ENCODE data around the gene PHKA1. TPM values are rescaled to one million over a fixed set of nuclear protein-coding genes. Genes with fewer than 3 reads are reported as not detected.

PHKA1 gene
- total and polyA plus RNA-seq, 2 experiments from 2014 or later = 2.7 to 6.7 TPM

- H3K4me3 ChIP-seq = no peak overlapping the region
- H2AFZ ChIP-seq = no peak overlapping the region
- no peaks in the 10 kb centered on the region for H3K27me3 ChIP-seq
- H3K79me2 ChIP-seq = no peaks in the 10 kb centered on the region
- no peaks in the 10 kb centered on the region for H4K20me1 ChIP-seq (ENCODE audit: insufficient read depth, poor library complexity, severe bottlenecking)
- no peak for DNase-seq (ENCODE audit: low spot score)
- H3K9me2 ChIP-seq (replicated peaks; ENCODE audit: insufficient read depth) = no peaks in the 10 kb centered on the region
- no peaks in the 10 kb centered on the region for H3K9me3 ChIP-seq (ENCODE audit: low read depth)
- H3K4me2 ChIP-seq = no peak overlapping the region
- TF ChIP-seq EZH2 (IDR thresholded peaks at IDR 0.05; ENCODE audit: borderline replicate concordance) = no peak
- TF ChIP-seq CTCF (IDR thresholded peaks at IDR 0.05; ENCODE audit: poor library complexity) = no peak
- TF ChIP-seq EZH2phosphoT487 (IDR thresholded peaks at IDR 0.05; ENCODE audit: low read depth, severe bottlenecking, unreplicated experiment) = no peak
- no peak overlapping the region for H3K27ac ChIP-seq
- H3K36me3 ChIP-seq (replicated peaks; ENCODE audit: insufficient read depth, low read depth) = no peaks in the 10 kb centered on the region
- no peaks in the 10 kb centered on the region for H3K4me1 ChIP-seq (ENCODE audit: insufficient read depth)
- 70% methylated on average over 4 of the region's 4 CpGs for WGBS (ENCODE audit: low lambda C conversion rate, missing lambda C conversion rate)
Measured at GRCh38 chrX:72685810-72686456, 28.2 kb downstream of the PHKA1 start.

- 83% methylated on average over 1 of the region's 1 CpG for WGBS (ENCODE audit: low lambda C conversion rate, missing lambda C conversion rate)
- Histone ChIP-seq H3K27me3 (no peaks in the 10 kb centered on the region), H3K4me1 (ENCODE audit: insufficient read depth) (no peaks in the 10 kb centered on the region)
Measured at GRCh38 chrX:72685018-72685417, 29.1 kb downstream of the PHKA1 start.

GRCh38 chrX:72683631-72684030, 30.5 kb downstream of the PHKA1 start:
- no peaks in the 10 kb centered on the region for H3K9me2 ChIP-seq (replicated peaks; ENCODE audit: insufficient read depth)
- H3K9me3 ChIP-seq (ENCODE audit: low read depth) = no peaks in the 10 kb centered on the region
- no peaks in the 10 kb centered on the region for H3K4me1 ChIP-seq (ENCODE audit: insufficient read depth)
- no peak overlapping the region for H3K27ac ChIP-seq
- no peak for DNase-seq (ENCODE audit: low spot score)
- H3K4me2 ChIP-seq = no peak overlapping the region
- no peaks in the 10 kb centered on the region for H3K79me2 ChIP-seq
- no peaks in the 10 kb centered on the region for H3K27me3 ChIP-seq
- no peak overlapping the region for H3K4me3 ChIP-seq
- no peaks in the 10 kb centered on the region for H4K20me1 ChIP-seq (ENCODE audit: insufficient read depth, poor library complexity, severe bottlenecking)
- no peak for TF ChIP-seq EZH2phosphoT487 (IDR thresholded peaks at IDR 0.05; ENCODE audit: low read depth, severe bottlenecking, unreplicated experiment)
- no peak for TF ChIP-seq CTCF (IDR thresholded peaks at IDR 0.05; ENCODE audit: poor library complexity)
- no peak for TF ChIP-seq EZH2 (IDR thresholded peaks at IDR 0.05; ENCODE audit: borderline replicate concordance)
- 83% methylated on average over 1 of the region's 1 CpG for WGBS (ENCODE audit: low lambda C conversion rate, missing lambda C conversion rate)
- no peaks in the 10 kb centered on the region for H3K36me3 ChIP-seq (replicated peaks; ENCODE audit: insufficient read depth, low read depth)
- H2AFZ ChIP-seq = no peak overlapping the region

More at GRCh38 chrX:72685018-72685417, 29.1 kb downstream of the PHKA1 start:
- no peaks in the 10 kb centered on the region for H3K9me2 ChIP-seq (replicated peaks; ENCODE audit: insufficient read depth)
- DNase-seq (ENCODE audit: low spot score) = no peak
- H3K27ac ChIP-seq = no peak overlapping the region
- no peak overlapping the region for H3K4me2 ChIP-seq
- TF ChIP-seq CTCF (IDR thresholded peaks at IDR 0.05; ENCODE audit: poor library complexity) = no peak
- TF ChIP-seq EZH2 (IDR thresholded peaks at IDR 0.05; ENCODE audit: borderline replicate concordance) = no peak
- no peak for TF ChIP-seq EZH2phosphoT487 (IDR thresholded peaks at IDR 0.05; ENCODE audit: low read depth, severe bottlenecking, unreplicated experiment)
- no peaks in the 10 kb centered on the region for H3K36me3 ChIP-seq (replicated peaks; ENCODE audit: insufficient read depth, low read depth)
- no peaks in the 10 kb centered on the region for H3K79me2 ChIP-seq
- no peak overlapping the region for H3K4me3 ChIP-seq
- no peaks in the 10 kb centered on the region for H4K20me1 ChIP-seq (ENCODE audit: insufficient read depth, poor library complexity, severe bottlenecking)
- H2AFZ ChIP-seq = no peak overlapping the region
- H3K9me3 ChIP-seq (ENCODE audit: low read depth) = no peaks in the 10 kb centered on the region

All from hepatocyte (in vitro differentiated cells).